ENCODE measurements around the gene MICU1. TPM values are rescaled to one million over a fixed set of nuclear protein-coding genes. Genes with fewer than 3 reads are reported as not detected.
"Not testable (repeated sequence)": the region's sequence is repeated elsewhere in the genome, so short reads cannot be mapped to it uniquely, and the experiment has no call there.

The MICU1 gene
- total RNA-seq, 1 donor from 2014 or later: 57.9 TPM

DNA sequence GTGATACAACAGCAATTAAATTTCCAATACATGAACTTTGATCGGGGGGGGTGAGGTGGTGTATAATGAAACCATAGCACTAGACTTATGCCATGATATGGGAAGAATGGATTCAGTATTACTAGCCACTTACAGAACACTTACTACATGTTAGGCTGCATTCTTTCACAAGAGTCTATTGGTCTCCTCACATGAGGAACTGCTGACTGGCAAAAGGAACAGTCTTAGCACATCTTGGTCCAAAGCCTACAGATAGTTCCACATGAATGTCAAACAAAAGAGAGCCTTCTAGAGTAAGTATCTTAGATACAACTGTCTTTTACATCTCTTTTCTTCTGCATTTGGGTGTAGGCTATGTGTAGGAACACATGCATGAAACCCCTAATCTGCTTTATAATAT lies 155.2 kb downstream of the MICU1 start:
- H3K9me3 ChIP-seq (ENCODE audit: control insufficient read depth in 3 of 3, low read length in 3 of 3): no peaks in the 10 kb centered on the region
- no peak overlapping the region for H3K27ac ChIP-seq (ENCODE audit: low read depth, low read length)
- peaks cover 13 to 22% (median 20%) of the 10 kb centered on the region in 3 donors for H3K36me3 ChIP-seq (ENCODE audit: control insufficient read depth in 3 of 3, insufficient read depth in 3 of 3, low read length in 3 of 3)
- no peak overlapping the region for H3K4me3 ChIP-seq (ENCODE audit: low read length in 3 of 3)
- no peak overlapping the region for H3K9ac ChIP-seq (ENCODE audit: low read depth in 1 of 3, low read length in 3 of 3)
- H3K27me3 ChIP-seq (ENCODE audit: control insufficient read depth in 3 of 3, insufficient read depth in 3 of 3, low read length in 3 of 3): no peaks in the 10 kb centered on the region
- no peaks in the 10 kb centered on the region for H3K4me1 ChIP-seq (ENCODE audit: control insufficient read depth in 3 of 3, insufficient read depth in 3 of 3, low read length in 3 of 3)

DNA sequence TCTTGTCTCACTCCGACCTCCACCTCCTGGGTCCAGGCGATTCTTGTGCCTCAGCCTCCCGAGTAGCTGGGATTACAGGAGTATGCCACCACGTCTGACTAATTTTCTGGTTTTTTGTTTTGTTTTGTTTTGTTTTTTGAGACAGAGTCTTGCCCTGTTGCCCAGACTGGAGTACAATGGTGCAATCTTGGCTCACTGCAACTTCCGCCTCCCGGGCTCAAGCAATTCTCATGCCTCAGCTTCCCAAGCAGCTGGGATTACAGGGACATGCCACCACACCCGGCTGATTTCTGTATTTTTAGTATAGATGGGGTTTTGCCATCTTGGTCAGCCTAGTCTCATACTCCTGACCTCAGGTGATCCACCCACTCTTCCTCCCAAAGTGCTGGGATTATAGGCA lies 158.8 kb downstream of the MICU1 start:
- H3K27ac ChIP-seq (ENCODE audit: low read depth, low read length); H3K4me3 ChIP-seq (ENCODE audit: low read length in 3 of 3); H3K27me3 ChIP-seq (ENCODE audit: control insufficient read depth in 3 of 3, insufficient read depth in 3 of 3, low read length in 3 of 3); H3K36me3 ChIP-seq (ENCODE audit: control insufficient read depth in 3 of 3, insufficient read depth in 3 of 3, low read length in 3 of 3); H3K9ac ChIP-seq (ENCODE audit: low read depth in 1 of 3, low read length in 3 of 3); H3K9me3 ChIP-seq (ENCODE audit: control insufficient read depth in 3 of 3, low read length in 3 of 3); H3K4me1 ChIP-seq (ENCODE audit: control insufficient read depth in 3 of 3, insufficient read depth in 3 of 3, low read length in 3 of 3): not testable (repeated sequence)

DNA sequence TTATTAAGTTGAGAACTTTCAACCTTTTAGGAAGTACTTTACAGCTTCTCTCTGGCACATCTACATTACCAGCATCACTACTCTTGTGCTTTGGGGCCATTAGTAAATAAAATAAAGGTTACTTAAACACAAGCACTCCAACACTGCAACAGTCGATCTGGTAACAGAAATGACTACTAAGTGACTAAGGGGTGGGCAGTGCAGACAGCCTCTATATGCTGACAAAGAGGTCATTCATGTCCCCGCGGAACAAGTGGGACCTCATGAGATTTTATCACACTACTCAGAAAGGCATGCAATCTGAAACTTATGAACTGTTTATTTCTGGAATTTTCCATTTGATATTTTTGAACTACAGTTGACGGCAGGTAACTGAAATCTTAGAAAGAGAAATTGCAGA lies 159.9 kb downstream of the MICU1 start:
- Histone ChIP-seq H3K27me3 (ENCODE audit: control insufficient read depth in 3 of 3, insufficient read depth in 3 of 3, low read length in 3 of 3) (no peaks in the 10 kb centered on the region), H3K4me1 (ENCODE audit: control insufficient read depth in 3 of 3, insufficient read depth in 3 of 3, low read length in 3 of 3) (no peaks in the 10 kb centered on the region), H3K27ac (ENCODE audit: low read depth, low read length) (no peak overlapping the region), H3K36me3 (ENCODE audit: control insufficient read depth in 3 of 3, insufficient read depth in 3 of 3, low read length in 3 of 3) (peaks cover 3 to 10% (median 6%) of the 10 kb centered on the region in 3 donors), H3K9me3 (ENCODE audit: control insufficient read depth in 3 of 3, low read length in 3 of 3) (no peaks in the 10 kb centered on the region), H3K4me3 (ENCODE audit: low read length in 3 of 3) (no peak overlapping the region), H3K9ac (ENCODE audit: low read depth in 1 of 3, low read length in 3 of 3) (no peak overlapping the region)

DNA sequence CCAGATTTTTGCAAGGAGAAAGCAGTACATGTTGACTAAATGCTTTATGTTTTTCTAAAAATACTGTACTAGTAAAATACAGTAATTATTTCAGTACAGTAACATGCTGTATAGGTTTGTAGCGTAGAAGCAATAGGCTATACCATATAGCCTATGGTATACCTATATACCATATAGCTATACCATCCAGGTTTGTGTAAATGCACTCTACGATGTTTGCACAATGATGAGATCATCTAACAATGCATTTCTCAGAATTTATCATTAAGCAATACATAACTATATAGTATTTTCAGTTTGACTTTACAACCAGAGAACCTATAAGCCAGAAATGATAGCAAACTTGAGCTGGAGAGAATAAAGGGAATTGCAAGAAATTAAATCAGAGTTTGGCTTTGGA lies 161.4 kb downstream of the MICU1 start:
- Histone ChIP-seq H3K9ac (ENCODE audit: low read depth in 1 of 3, low read length in 3 of 3) (no peak overlapping the region), H3K36me3 (ENCODE audit: control insufficient read depth in 3 of 3, insufficient read depth in 3 of 3, low read length in 3 of 3) (peaks cover 0 to 4% (median under 1%) of the 10 kb centered on the region in 3 donors), H3K27ac (ENCODE audit: low read depth, low read length) (no peak overlapping the region), H3K27me3 (ENCODE audit: control insufficient read depth in 3 of 3, insufficient read depth in 3 of 3, low read length in 3 of 3) (no peaks in the 10 kb centered on the region), H3K9me3 (ENCODE audit: control insufficient read depth in 3 of 3, low read length in 3 of 3) (no peaks in the 10 kb centered on the region), H3K4me3 (ENCODE audit: low read length in 3 of 3) (no peak overlapping the region), H3K4me1 (ENCODE audit: control insufficient read depth in 3 of 3, insufficient read depth in 3 of 3, low read length in 3 of 3) (no peaks in the 10 kb centered on the region)

DNA sequence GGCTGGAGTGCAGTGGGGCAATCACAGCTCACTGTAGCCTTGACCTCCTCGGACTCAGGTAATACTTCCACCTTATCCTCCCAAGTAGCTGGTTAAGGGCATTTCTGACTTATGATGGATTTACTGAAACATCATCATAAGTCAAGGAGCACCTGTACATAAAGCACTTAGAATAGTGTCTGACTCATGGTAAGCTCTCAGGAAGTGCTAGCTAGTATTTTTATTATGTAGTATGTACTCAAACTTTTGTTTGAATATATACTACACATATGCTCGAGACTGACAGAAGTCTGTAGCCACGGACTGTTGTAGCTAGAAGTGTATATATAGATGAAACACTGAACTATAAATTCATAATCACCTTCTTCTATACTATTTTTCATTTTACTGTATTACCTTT lies 163.6 kb downstream of the MICU1 start:
- Histone ChIP-seq H3K4me3 (ENCODE audit: low read length in 3 of 3) (no peak overlapping the region), H3K9ac (ENCODE audit: low read depth in 1 of 3, low read length in 3 of 3) (no peak overlapping the region), H3K27ac (ENCODE audit: low read depth, low read length) (no peak overlapping the region), H3K27me3 (ENCODE audit: control insufficient read depth in 3 of 3, insufficient read depth in 3 of 3, low read length in 3 of 3) (no peaks in the 10 kb centered on the region), H3K9me3 (ENCODE audit: control insufficient read depth in 3 of 3, low read length in 3 of 3) (no peaks in the 10 kb centered on the region), H3K4me1 (ENCODE audit: control insufficient read depth in 3 of 3, insufficient read depth in 3 of 3, low read length in 3 of 3) (no peaks in the 10 kb centered on the region), H3K36me3 (ENCODE audit: control insufficient read depth in 3 of 3, insufficient read depth in 3 of 3, low read length in 3 of 3) (peaks cover 0 to 4% (median 0%) of the 10 kb centered on the region in 3 donors)

DNA sequence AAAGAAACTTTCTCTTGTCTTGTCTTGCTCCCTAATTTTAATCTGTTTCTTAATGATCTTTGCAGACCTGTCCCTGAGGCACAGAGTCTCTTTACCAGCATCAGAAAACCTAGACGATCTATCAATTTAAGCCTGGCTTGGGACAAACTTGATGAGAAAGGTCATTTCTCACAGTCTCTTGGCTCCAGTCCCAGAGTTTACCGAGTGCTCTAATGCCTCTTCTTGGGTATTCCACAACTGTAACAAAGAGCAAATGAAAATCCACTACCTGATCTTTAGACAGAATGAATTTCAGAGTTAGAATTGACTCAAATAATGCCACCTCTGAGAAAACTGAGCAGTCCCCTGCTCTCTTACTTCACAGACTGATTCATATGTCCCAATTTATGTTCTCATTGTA lies 164.8 kb downstream of the MICU1 start:
- no peaks in the 10 kb centered on the region for H3K9me3 ChIP-seq (ENCODE audit: control insufficient read depth in 3 of 3, low read length in 3 of 3)
- no peak overlapping the region for H3K9ac ChIP-seq (ENCODE audit: low read depth in 1 of 3, low read length in 3 of 3)
- H3K27me3 ChIP-seq (ENCODE audit: control insufficient read depth in 3 of 3, insufficient read depth in 3 of 3, low read length in 3 of 3): no peaks in the 10 kb centered on the region
- no peaks in the 10 kb centered on the region for H3K4me1 ChIP-seq (ENCODE audit: control insufficient read depth in 3 of 3, insufficient read depth in 3 of 3, low read length in 3 of 3)
- peaks cover 0 to 4% (median 0%) of the 10 kb centered on the region in 3 donors for H3K36me3 ChIP-seq (ENCODE audit: control insufficient read depth in 3 of 3, insufficient read depth in 3 of 3, low read length in 3 of 3)
- H3K27ac ChIP-seq (ENCODE audit: low read depth, low read length): no peak overlapping the region
- H3K4me3 ChIP-seq (ENCODE audit: low read length in 3 of 3): no peak overlapping the region

DNA sequence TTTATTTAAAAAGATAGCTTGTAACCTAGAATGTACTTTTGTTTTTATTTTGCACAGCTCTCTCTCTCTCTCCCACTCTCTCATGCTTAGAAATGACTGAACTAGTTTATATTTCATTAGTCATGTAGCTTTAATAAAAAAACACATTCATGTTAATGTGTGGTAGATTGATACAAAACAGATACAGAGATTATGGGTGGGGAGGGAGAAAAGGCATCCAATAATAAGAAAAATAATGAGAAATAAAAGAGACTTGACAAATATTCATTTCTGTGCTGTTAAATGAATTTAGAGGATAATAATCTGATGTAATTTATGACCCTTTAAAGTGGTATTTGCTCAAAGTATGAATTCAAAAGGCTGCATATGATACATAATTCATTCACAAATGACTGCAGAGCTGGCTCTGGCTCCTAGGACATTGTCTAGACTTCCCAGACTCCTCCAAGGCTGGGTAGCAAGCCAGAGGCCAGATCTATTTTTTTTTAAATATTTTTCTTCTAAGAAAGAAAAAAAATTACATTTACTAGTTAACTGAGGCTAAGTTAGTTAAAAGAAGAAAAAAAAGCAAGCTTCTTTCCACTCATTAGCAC lies 165.5 kb downstream of the MICU1 start:
- Histone ChIP-seq H3K4me1 (ENCODE audit: control insufficient read depth in 3 of 3, insufficient read depth in 3 of 3, low read length in 3 of 3) (no peaks in the 10 kb centered on the region), H3K27me3 (ENCODE audit: control insufficient read depth in 3 of 3, insufficient read depth in 3 of 3, low read length in 3 of 3) (no peaks in the 10 kb centered on the region), H3K4me3 (ENCODE audit: low read length in 3 of 3) (no peak overlapping the region), H3K9me3 (ENCODE audit: control insufficient read depth in 3 of 3, low read length in 3 of 3) (no peaks in the 10 kb centered on the region), H3K27ac (ENCODE audit: low read depth, low read length) (no peak overlapping the region), H3K9ac (ENCODE audit: low read depth in 1 of 3, low read length in 3 of 3) (no peak overlapping the region), H3K36me3 (ENCODE audit: control insufficient read depth in 3 of 3, insufficient read depth in 3 of 3, low read length in 3 of 3) (peaks cover 0 to 4% (median 0%) of the 10 kb centered on the region in 3 donors)

DNA sequence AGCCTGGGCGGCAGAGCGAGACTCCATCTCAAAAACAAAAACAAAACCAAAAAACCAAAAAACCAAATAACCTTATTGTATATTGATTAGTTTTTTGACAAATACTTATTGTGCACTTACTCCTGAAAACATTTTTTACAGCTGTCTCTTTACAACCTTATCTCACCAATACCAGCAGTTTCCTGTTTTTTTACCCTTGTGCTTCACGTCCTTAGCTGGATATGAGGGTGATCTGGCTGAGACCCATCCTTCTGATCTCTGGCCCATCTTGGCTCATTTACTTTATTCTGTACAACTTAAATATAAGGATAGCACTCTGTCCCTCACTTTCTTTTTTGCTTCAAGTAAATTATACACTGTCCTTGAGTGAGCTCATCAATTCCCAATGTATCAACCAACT lies 166.6 kb downstream of the MICU1 start:
- H3K36me3 ChIP-seq (ENCODE audit: control insufficient read depth in 3 of 3, insufficient read depth in 3 of 3, low read length in 3 of 3): peaks cover 0 to 4% (median 0%) of the 10 kb centered on the region in 3 donors
- no peaks in the 10 kb centered on the region for H3K27me3 ChIP-seq (ENCODE audit: control insufficient read depth in 3 of 3, insufficient read depth in 3 of 3, low read length in 3 of 3)
- no peak overlapping the region for H3K4me3 ChIP-seq (ENCODE audit: low read length in 3 of 3)
- H3K9me3 ChIP-seq (ENCODE audit: control insufficient read depth in 3 of 3, low read length in 3 of 3): no peaks in the 10 kb centered on the region
- no peak overlapping the region for H3K27ac ChIP-seq (ENCODE audit: low read depth, low read length)
- no peaks in the 10 kb centered on the region for H3K4me1 ChIP-seq (ENCODE audit: control insufficient read depth in 3 of 3, insufficient read depth in 3 of 3, low read length in 3 of 3)
- no peak overlapping the region for H3K9ac ChIP-seq (ENCODE audit: low read depth in 1 of 3, low read length in 3 of 3)

DNA sequence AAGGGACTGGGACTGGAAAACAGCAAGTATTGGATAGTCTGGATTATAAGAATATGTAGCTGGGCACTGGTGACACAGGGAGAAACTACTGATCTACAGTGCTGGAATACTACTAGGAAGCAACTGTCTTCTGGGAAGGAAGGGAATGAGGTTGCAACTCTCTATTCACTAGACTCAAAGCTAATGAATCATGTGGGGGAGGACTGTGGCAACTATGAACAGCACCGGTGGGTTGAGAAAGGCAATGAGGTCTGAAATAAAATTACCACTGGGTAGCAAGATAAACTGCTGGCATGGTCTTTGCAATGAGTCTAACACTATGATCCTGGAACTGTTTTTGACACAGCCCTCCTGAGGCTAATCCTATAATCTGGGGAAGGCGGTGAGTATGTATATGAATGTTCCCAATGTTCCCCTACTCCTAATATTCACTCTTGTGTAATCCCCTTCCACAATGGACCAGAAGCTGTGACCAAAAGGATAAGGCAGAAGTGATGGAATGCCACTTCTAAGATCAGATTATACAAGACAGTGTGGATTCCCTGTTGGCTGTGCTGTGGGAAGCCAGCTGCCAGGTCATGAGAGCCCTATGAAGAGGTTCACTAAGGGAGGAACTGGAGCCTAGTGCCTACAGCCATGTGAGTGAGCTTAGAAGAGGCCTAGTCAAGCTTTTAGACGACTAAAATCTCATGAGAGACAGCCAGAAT lies 169.8 kb downstream of the MICU1 start:
- H3K27me3 ChIP-seq (ENCODE audit: control insufficient read depth in 3 of 3, insufficient read depth in 3 of 3, low read length in 3 of 3): no peaks in the 10 kb centered on the region
- no peaks in the 10 kb centered on the region for H3K4me1 ChIP-seq (ENCODE audit: control insufficient read depth in 3 of 3, insufficient read depth in 3 of 3, low read length in 3 of 3)
- no peak overlapping the region for H3K9ac ChIP-seq (ENCODE audit: low read depth in 1 of 3, low read length in 3 of 3)
- H3K9me3 ChIP-seq (ENCODE audit: control insufficient read depth in 3 of 3, low read length in 3 of 3): no peaks in the 10 kb centered on the region
- no peak overlapping the region for H3K27ac ChIP-seq (ENCODE audit: low read depth, low read length)
- no peak overlapping the region for H3K4me3 ChIP-seq (ENCODE audit: low read length in 3 of 3)
- peaks cover 0 to 6% (median 0%) of the 10 kb centered on the region in 3 donors for H3K36me3 ChIP-seq (ENCODE audit: control insufficient read depth in 3 of 3, insufficient read depth in 3 of 3, low read length in 3 of 3)

DNA sequence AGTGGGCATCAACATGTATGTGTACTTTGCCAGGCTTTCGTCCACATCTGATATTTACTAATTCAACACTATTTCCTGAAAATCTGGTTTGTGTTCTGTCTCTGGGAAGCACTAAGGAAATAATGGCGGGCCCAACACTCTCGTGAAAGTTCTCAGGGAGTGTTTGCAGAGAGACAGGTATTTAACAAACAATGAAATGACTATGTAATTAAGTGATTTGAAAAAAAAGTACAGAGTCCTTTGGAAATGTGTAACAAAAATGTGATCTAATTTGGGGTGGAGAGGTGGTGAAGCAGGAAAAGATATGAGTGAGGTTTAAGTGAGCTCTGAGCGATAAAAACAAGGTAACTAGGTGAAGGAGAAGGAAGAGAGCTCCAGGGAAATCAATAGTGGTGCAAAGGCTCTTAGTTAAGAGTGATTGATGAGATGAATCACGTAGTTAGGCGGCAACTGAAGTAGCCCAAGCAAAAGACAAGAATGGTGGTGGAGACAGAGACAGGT lies 175.9 kb downstream of the MICU1 start:
- H3K27me3 ChIP-seq (ENCODE audit: control insufficient read depth in 3 of 3, insufficient read depth in 3 of 3, low read length in 3 of 3): no peaks in the 10 kb centered on the region
- H3K36me3 ChIP-seq (ENCODE audit: control insufficient read depth in 3 of 3, insufficient read depth in 3 of 3, low read length in 3 of 3): peaks cover 0 to 6% (median under 1%) of the 10 kb centered on the region in 3 donors
- no peaks in the 10 kb centered on the region for H3K9me3 ChIP-seq (ENCODE audit: control insufficient read depth in 3 of 3, low read length in 3 of 3)
- no peak overlapping the region for H3K27ac ChIP-seq (ENCODE audit: low read depth, low read length)
- no peak overlapping the region for H3K4me3 ChIP-seq (ENCODE audit: low read length in 3 of 3)
- no peak overlapping the region for H3K9ac ChIP-seq (ENCODE audit: low read depth in 1 of 3, low read length in 3 of 3)
- H3K4me1 ChIP-seq (ENCODE audit: control insufficient read depth in 3 of 3, insufficient read depth in 3 of 3, low read length in 3 of 3): no peaks in the 10 kb centered on the region

Data from skeletal muscle tissue (tissue), 4 donors.